GM12878 (cell line): ENCODE measurements around the gene NDUFC1.

Source experiments
- BRCA1 ChIP-seq: IDR thresholded peaks from 2 replicates; pipeline ENCODE4 v1.6.1; 2011; ENCODE audit warnings: low read depth, low read length, improper control_type of control experiment
- CTCF ChIP-seq, 3 experiments: IDR thresholded peaks in 2 of 3; conservative IDR thresholded peaks in 1 of 3; 2 replicates each; pipeline ENCODE4 v1.5.1; 2011; ENCODE audit warnings: low read depth in 3 of 3, low read length in 3 of 3, mild to moderate bottlenecking in 3 of 3, control low read depth in 2 of 3, moderate library complexity in 2 of 3, inconsistent platforms in 1 of 3, mixed read lengths in 1 of 3; ENCODE audit not compliant: control insufficient read depth in 2 of 3, insufficient read depth in 1 of 3; ENCODE audit errors: extremely low read depth in 1 of 3
- FOXK2 ChIP-seq: fragments of 450-650 bp; IDR thresholded peaks from 2 replicates; pipeline ENCODE4 v1.6.1; 2017; ENCODE audit warnings: mild to moderate bottlenecking, moderate library complexity
- GATAD2B ChIP-seq: fragments of 450-650 bp; conservative IDR thresholded peaks from 2 replicates; pipeline ENCODE4 v1.6.1; 2017; ENCODE audit warnings: low read depth, mild to moderate bottlenecking, moderate library complexity
- IRF3 ChIP-seq: fragments of 450-650 bp; IDR thresholded peaks from 2 replicates; pipeline ENCODE4 v1.6.1; 2014; ENCODE audit warnings: mild to moderate bottlenecking
- POLR2A ChIP-seq: IDR thresholded peaks from 2 replicates; pipeline ENCODE4 v1.6.1; 2011; ENCODE audit warnings: low read depth, mild to moderate bottlenecking, low read length
- SMARCA5 ChIP-seq: fragments of 450-650 bp; IDR thresholded peaks from 2 replicates; pipeline ENCODE4 v1.6.1; 2017; ENCODE audit warnings: mild to moderate bottlenecking
- SMC3 ChIP-seq: IDR thresholded peaks from 2 replicates; pipeline ENCODE4 v1.6.1; 2011; ENCODE audit warnings: low read length, improper control_type of control experiment, borderline replicate concordance
- SREBF2 ChIP-seq: IDR thresholded peaks from 2 replicates; pipeline ENCODE4 v1.6.1; 2012; ENCODE audit warnings: mild to moderate bottlenecking, low read length
- SUZ12 ChIP-seq: fragments of 200-600 bp; sonication (generic); IDR thresholded peaks from one replicate; pipeline ENCODE4 v1.6.1; 2018; ENCODE audit warnings: antibody characterized with exemption, mild to moderate bottlenecking; ENCODE audit not compliant: unreplicated experiment
- USF2 ChIP-seq: IDR thresholded peaks from 2 replicates; pipeline ENCODE4 v1.6.1; 2011; ENCODE audit warnings: low read depth, low read length, improper control_type of control experiment, borderline replicate concordance

GRCh38 chr4:139256349-139256748 lies 45.9 kb downstream of the NDUFC1 start:
- TF ChIP-seq SMC3 = no peak
- TF ChIP-seq CTCF (IDR thresholded peaks at IDR 0.05 in 2 of 3, conservative IDR thresholded peaks at IDR 0.05 in 1 of 3; ENCODE audit: control insufficient read depth in 2 of 3, extremely low read depth in 1 of 3, insufficient read depth in 1 of 3, low read depth in 3 of 3, low read length in 3 of 3) = no peak
- TF ChIP-seq POLR2A = no peak
- no peak for TF ChIP-seq FOXK2
- TF ChIP-seq BRCA1 = no peak
- no peak for TF ChIP-seq SUZ12
- TF ChIP-seq SREBF2 = no peak
- TF ChIP-seq USF2 = no peak
- TF ChIP-seq IRF3 = no peak
- no peak for TF ChIP-seq SMARCA5
- TF ChIP-seq GATAD2B = no peak
